Body of pancreas (tissue), 4 donors: Measurements from ENCODE around the gene PCDH9. TPM values are rescaled to one million over a fixed set of nuclear protein-coding genes. Genes with fewer than 3 reads are reported as not detected.

Experiments used
- ATAC-seq: fragments of 150-250 bp; one replicate; pipeline ENCODE4 v1.9.1; 2016
- DNase-seq, 4 donors: peaks; one replicate each; pipeline ENCODE4 v3.0.0-alpha.2; 2019
- H3K27ac ChIP-seq, 4 donors: fragments of 200-600 bp; sonication (generic); 1 replicate in 3 of 4; 2 replicates in 1 of 4; pipeline versions ENCODE4 v1.5.1 to v1.6.1; 2016 to 2019; ENCODE audit warnings: mild to moderate bottlenecking in 1 of 4, mixed read lengths in 1 of 4, moderate library complexity in 1 of 4
- H3K27me3 ChIP-seq, 2 donors: fragments of 200-600 bp; sonication (generic); one replicate each; pipeline ENCODE4 v1.6.0; 2016; ENCODE audit warnings: mild to moderate bottlenecking in 1 of 2
- H3K36me3 ChIP-seq, 2 donors: fragments of 200-600 bp; sonication (generic); replicated peaks in 1 of 2; 2 replicates each; pipeline ENCODE4 v1.5.1; 2016; ENCODE audit warnings: low read depth in 2 of 2; ENCODE audit not compliant: insufficient read depth in 1 of 2
- H3K4me1 ChIP-seq: fragments of 200-600 bp; sonication (generic); one replicate; pipeline ENCODE4 v1.6.0; 2016
- H3K4me3 ChIP-seq, 2 donors: fragments of 200-600 bp; sonication (generic); 1 replicate in 1 of 2; 2 replicates in 1 of 2; pipeline ENCODE4 v1.5.1; 2016 to 2019
- H3K9me3 ChIP-seq, 3 donors: fragments of 200-600 bp; sonication (generic); 1 replicate in 2 of 3; 2 replicates in 1 of 3; pipeline ENCODE4 v1.5.1; 2016
- CTCF ChIP-seq, 7 experiments: fragments of 450-650 bp in 4 of 7; fragments of 200-600 bp in 3 of 7; sonication (generic) in 3 of 7; IDR thresholded peaks; one replicate each; pipeline ENCODE4 v1.5.1; 2016 to 2019; ENCODE audit warnings: antibody characterized with exemption in 7 of 7
- POLR2A ChIP-seq, 3 donors: fragments of 450-650 bp; IDR thresholded peaks; one replicate each; pipeline ENCODE4 v1.6.1; 2016; ENCODE audit warnings: antibody characterized with exemption in 3 of 3, mild to moderate bottlenecking in 2 of 3
- WGBS, 2 donors: methylation state at CpG; one replicate each; pipeline ENCODE4 v1.1.5; 2017; 5-methylcytosine and 5-hydroxymethylcytosine counted together
- intact Hi-C: fragments of 100-400 bp; cut with DNase I; formaldehyde crosslinking; loops from one replicate; pipeline ENCODE4 v1.15.1; 2023
- total RNA-seq, 2 donors: library from RNA; depleted of rRNA; stranded (reverse); fragments of >200 nt; gene quantifications; one replicate each; pipeline ENCODE4 v1.1.0, GENCODE V29; 2016

PCDH9 gene
- total RNA-seq, 2 donors from 2014 or later = 3.6 to 3.9 TPM

- H3K9me3 ChIP-seq = peaks cover 0 to 4% (median 0%) of the 10 kb centered on the region in 3 donors
- H3K36me3 ChIP-seq = no peaks in the 10 kb centered on the region
- intact Hi-C loops = no loop called here
- H3K27me3 ChIP-seq = no peaks in the 10 kb centered on the region
- TF ChIP-seq POLR2A (IDR thresholded peaks at IDR 0.05) (no peak), CTCF (IDR thresholded peaks at IDR 0.05) (no peak)
- ATAC-seq = no peak
- 49 to 66% methylated on average over 2 of the region's 2 CpGs for WGBS, 2 donors
- H3K27ac ChIP-seq = no peak overlapping the region
- DNase-seq = no peak
- no peaks in the 10 kb centered on the region for H3K4me1 ChIP-seq
- H3K4me3 ChIP-seq = no peak overlapping the region
These were observed 709.4 kb downstream of the PCDH9 start for GRCh38 chr13:66520511-66521355.

GRCh38 chr13:66519259-66519658 lies 710.9 kb downstream of the PCDH9 start:
- H3K27ac ChIP-seq = no peak overlapping the region
- no peaks in the 10 kb centered on the region for H3K36me3 ChIP-seq
- WGBS, 2 donors = 72 to 83% methylated on average over 4 of the region's 4 CpGs
- peaks cover 0 to 4% (median 0%) of the 10 kb centered on the region in 3 donors for H3K9me3 ChIP-seq
- H3K4me1 ChIP-seq = no peaks in the 10 kb centered on the region
- ATAC-seq (no peak), DNase-seq (no peak)
- H3K27me3 ChIP-seq = no peaks in the 10 kb centered on the region
- H3K4me3 ChIP-seq = no peak overlapping the region
- TF ChIP-seq CTCF (IDR thresholded peaks at IDR 0.05) (no peak), POLR2A (IDR thresholded peaks at IDR 0.05) (no peak)
- intact Hi-C loops = no loop called here

GRCh38 chr13:66518068-66518467 lies 712.1 kb downstream of the PCDH9 start:
- H3K4me1 ChIP-seq = no peaks in the 10 kb centered on the region
- DNase-seq (no peak), ATAC-seq (no peak)
- no peaks in the 10 kb centered on the region for H3K27me3 ChIP-seq
- peaks cover 0 to 4% (median 0%) of the 10 kb centered on the region in 3 donors for H3K9me3 ChIP-seq
- H3K36me3 ChIP-seq = no peaks in the 10 kb centered on the region
- 43 to 59% methylated on average over 2 of the region's 2 CpGs for WGBS, 2 donors
- no peak overlapping the region for H3K4me3 ChIP-seq
- no peak overlapping the region for H3K27ac ChIP-seq
- no peak for TF ChIP-seq CTCF (IDR thresholded peaks at IDR 0.05)
- no peak for TF ChIP-seq POLR2A (IDR thresholded peaks at IDR 0.05)
- intact Hi-C loops = no loop called here

- 28 to 38% methylated on average over 2 of the region's 2 CpGs for WGBS, 2 donors
- no peak for TF ChIP-seq POLR2A (IDR thresholded peaks at IDR 0.05)
- TF ChIP-seq CTCF (IDR thresholded peaks at IDR 0.05) = no peak
These were observed 716.4 kb downstream of the PCDH9 start for GRCh38 chr13:66513728-66514127.

GRCh38 chr13:66509175-66509574 lies 721.0 kb downstream of the PCDH9 start:
- no peaks in the 10 kb centered on the region for H3K9me3 ChIP-seq
- DNase-seq (no peak), ATAC-seq (no peak)
- no peaks in the 10 kb centered on the region for H3K36me3 ChIP-seq
- H3K27ac ChIP-seq = no peak overlapping the region
- TF ChIP-seq CTCF (IDR thresholded peaks at IDR 0.05) (no peak), POLR2A (IDR thresholded peaks at IDR 0.05) (no peak)
- 14 to 24% methylated on average over 1 of the region's 1 CpG for WGBS, 2 donors
- H3K4me1 ChIP-seq = no peaks in the 10 kb centered on the region
- no peak overlapping the region for H3K4me3 ChIP-seq
- intact Hi-C loops = no loop called here
- no peaks in the 10 kb centered on the region for H3K27me3 ChIP-seq

More at GRCh38 chr13:66513728-66514127, 716.4 kb downstream of the PCDH9 start:
- no peak for ATAC-seq
- H3K27me3 ChIP-seq = no peaks in the 10 kb centered on the region
- DNase-seq = no peak
- no peaks in the 10 kb centered on the region for H3K36me3 ChIP-seq
- H3K9me3 ChIP-seq = peaks cover 0 to 4% (median 0%) of the 10 kb centered on the region in 3 donors
- no peaks in the 10 kb centered on the region for H3K4me1 ChIP-seq
- H3K4me3 ChIP-seq = no peak overlapping the region
- no peak overlapping the region for H3K27ac ChIP-seq
- intact Hi-C loops = no loop called here
